AG09309 (cell line): ENCODE results near the gene BRSK1.

Source experiments
- DNase-seq: peaks from one replicate; pipeline ENCODE4 v3.0.0-alpha.2; 2010; ENCODE audit warnings: low read depth
- H3K4me3 ChIP-seq: 2 replicates; pipeline ENCODE4 v1.5.1; 2011; ENCODE audit warnings: mild to moderate bottlenecking, low read depth, low read length, moderate library complexity; ENCODE audit not compliant: control insufficient read depth
- TF ChIP-seq, protein P1 (sequence below): IDR thresholded peaks from 2 replicates; pipeline ENCODE4 v1.5.1; 2011; ENCODE audit warnings: mild to moderate bottlenecking, low read depth, low read length, inconsistent platforms; ENCODE audit not compliant: insufficient read depth, control insufficient read depth; ENCODE audit errors: missing control alignments

The BRSK1 gene

DNA sequence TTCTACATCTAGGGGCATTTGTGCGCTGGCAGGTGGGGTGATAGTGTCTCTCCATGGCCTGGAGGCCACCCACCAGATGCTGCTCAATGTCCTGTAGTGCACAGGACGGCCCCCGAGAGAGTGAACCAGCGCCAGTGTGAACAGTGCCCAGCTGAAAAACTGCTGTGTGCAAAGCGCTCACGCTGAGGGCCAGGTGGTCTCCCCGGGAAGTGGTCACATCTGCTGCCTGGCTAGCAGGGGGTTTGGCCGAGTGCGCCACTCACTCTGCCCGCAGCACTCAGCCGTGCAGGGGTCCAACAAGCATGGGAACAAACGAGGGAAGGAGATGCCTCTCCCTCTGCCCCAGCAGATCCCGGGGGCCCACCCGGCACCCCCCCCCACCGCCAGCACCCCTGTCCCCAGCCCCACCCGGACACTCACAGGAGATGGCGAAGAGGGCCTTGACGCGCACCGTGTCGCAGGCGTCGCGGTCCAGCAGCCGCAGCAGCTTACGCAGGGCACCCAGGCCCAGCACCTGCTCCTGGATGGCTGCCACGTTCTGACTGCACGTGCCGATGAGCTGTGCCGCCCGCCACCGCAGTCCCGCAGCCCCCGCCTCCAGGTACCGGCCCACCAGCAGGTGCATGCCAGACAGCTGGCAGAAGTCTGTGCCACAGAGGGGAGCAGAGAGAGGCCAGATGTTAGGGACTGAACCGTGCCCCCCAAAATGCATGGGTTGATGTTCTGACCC, 9.7 kb upstream of the BRSK1 start:
- no peak overlapping the region for H3K4me3 ChIP-seq
- TF ChIP-seq, protein P1, sequence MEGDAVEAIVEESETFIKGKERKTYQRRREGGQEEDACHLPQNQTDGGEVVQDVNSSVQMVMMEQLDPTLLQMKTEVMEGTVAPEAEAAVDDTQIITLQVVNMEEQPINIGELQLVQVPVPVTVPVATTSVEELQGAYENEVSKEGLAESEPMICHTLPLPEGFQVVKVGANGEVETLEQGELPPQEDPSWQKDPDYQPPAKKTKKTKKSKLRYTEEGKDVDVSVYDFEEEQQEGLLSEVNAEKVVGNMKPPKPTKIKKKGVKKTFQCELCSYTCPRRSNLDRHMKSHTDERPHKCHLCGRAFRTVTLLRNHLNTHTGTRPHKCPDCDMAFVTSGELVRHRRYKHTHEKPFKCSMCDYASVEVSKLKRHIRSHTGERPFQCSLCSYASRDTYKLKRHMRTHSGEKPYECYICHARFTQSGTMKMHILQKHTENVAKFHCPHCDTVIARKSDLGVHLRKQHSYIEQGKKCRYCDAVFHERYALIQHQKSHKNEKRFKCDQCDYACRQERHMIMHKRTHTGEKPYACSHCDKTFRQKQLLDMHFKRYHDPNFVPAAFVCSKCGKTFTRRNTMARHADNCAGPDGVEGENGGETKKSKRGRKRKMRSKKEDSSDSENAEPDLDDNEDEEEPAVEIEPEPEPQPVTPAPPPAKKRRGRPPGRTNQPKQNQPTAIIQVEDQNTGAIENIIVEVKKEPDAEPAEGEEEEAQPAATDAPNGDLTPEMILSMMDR, result no peak
- no peak for DNase-seq

- DNase-seq, result no peak
Measured at GRCh38 chr19:55275851-55276719, 7.7 kb upstream of the BRSK1 start.

GRCh38 chr19:55276720-55277430, 6.9 kb upstream of the BRSK1 start:
- TF ChIP-seq, protein P1, result no peak
- no peak overlapping the region for H3K4me3 ChIP-seq
- no peak for DNase-seq

More at GRCh38 chr19:55275851-55276719, 7.7 kb upstream of the BRSK1 start:
- TF ChIP-seq, protein P1, result no peak
- H3K4me3 ChIP-seq, result no peak overlapping the region

GRCh38 chr19:55277494-55277893, 6.3 kb upstream of the BRSK1 start:
- TF ChIP-seq, protein P1, result no peak
- no peak overlapping the region for H3K4me3 ChIP-seq
- DNase-seq, result no peak

GRCh38 chr19:55278391-55279135, 5.2 kb upstream of the BRSK1 start:
- no peak for DNase-seq
- TF ChIP-seq, protein P1, result no peak
- no peak overlapping the region for H3K4me3 ChIP-seq

GRCh38 chr19:55279340-55279739, 4.5 kb upstream of the BRSK1 start:
- H3K4me3 ChIP-seq, result peak overlapping the region; percentile 67

More at GRCh38 chr19:55279340-55279739, 4.5 kb upstream of the BRSK1 start:
- TF ChIP-seq, protein P1, result no peak
- DNase-seq, result no peak
